K562 (cell line): Measurements from ENCODE around the gene SLITRK2. TPM values are rescaled to one million over a fixed set of nuclear protein-coding genes. Genes with fewer than 3 reads are reported as not detected.

Experiments used
- ATAC-seq: fragments of 200-7000 bp; cut with Tn5 transposase; 3 replicates; pipeline ENCODE4 v1.9.1; 2020; ENCODE audit warnings: moderate library complexity
- BruUV-seq: library from RNA; stranded (reverse); fragments of 400-500 nt; replicated peaks from 2 replicates; lab custom pipeline; 2021; lab: Mats Ljungman, UMichigan
- CTCF ChIA-PET: fragments of 300-600 bp; formaldehyde crosslinking; extraction: SDS; loops from one replicate; lab custom pipeline; 2021; ENCODE audit warnings: low intra/inter-chr PET ratio; lab: Yijun Ruan, JAX
- POLR2A ChIA-PET: fragments of 300-600, 350-650 bp; sonication (Branson Sonifier 250); formaldehyde crosslinking; extraction: SDS; loops from one replicate; lab custom pipeline; 2021; ENCODE audit warnings: antibody characterized with exemption, inconsistent platforms; lab: Yijun Ruan, JAX
- DNase-seq, 4 experiments: peaks; one replicate each; pipeline versions ENCODE4 v3.0.0 to v3.0.0-alpha.2; 2011 to 2018; ENCODE audit warnings: low spot score in 3 of 4, mixed read lengths in 3 of 4; ENCODE audit errors: extremely low read depth in 1 of 4
- FAIRE-seq: peaks from 2 replicates; lab custom pipeline; 2011; peaks lifted over from hg19 to GRCh38; lab: Jason Lieb, UNC
- H2AFZ ChIP-seq: 2 replicates; pipeline ENCODE4 v1.6.0; 2011; ENCODE audit warnings: low read depth, low read length, control low read depth, inconsistent platforms
- H3K27ac ChIP-seq: fragments of 200-600 bp; 3 replicates; pipeline ENCODE4 v1.8.0; 2011; ENCODE audit warnings: low read depth, mild to moderate bottlenecking, control low read depth, inconsistent platforms, low read length, moderate library complexity, mixed read lengths; ENCODE audit errors: extremely low read depth
- H3K27me3 ChIP-seq, 2 experiments: fragments of 300-600 bp in 1 of 2; 2 replicates in 1 of 2; 3 replicates in 1 of 2; pipeline versions ENCODE4 v1.6.0 to v1.8.0; 2011; ENCODE audit warnings: inconsistent platforms in 2 of 2, low read length in 2 of 2, mild to moderate bottlenecking in 1 of 2, mixed read lengths in 1 of 2, moderate library complexity in 1 of 2; ENCODE audit not compliant: control insufficient read depth in 2 of 2, insufficient read depth in 2 of 2
- H3K36me3 ChIP-seq: fragments of 300-600 bp; 3 replicates; pipeline ENCODE4 v1.8.0; 2011; ENCODE audit warnings: mild to moderate bottlenecking, low read length, inconsistent platforms; ENCODE audit not compliant: control insufficient read depth, insufficient read depth
- H3K4me1 ChIP-seq, 2 experiments: fragments of 200-600 bp in 1 of 2; replicated peaks in 1 of 2; 2 replicates in 1 of 2; 3 replicates in 1 of 2; pipeline versions ENCODE4 v1.5.1 to v1.8.0; 2011; ENCODE audit warnings: inconsistent platforms in 2 of 2, low read length in 2 of 2, mild to moderate bottlenecking in 1 of 2, mixed read lengths in 1 of 2, moderate library complexity in 1 of 2; ENCODE audit not compliant: control insufficient read depth in 2 of 2, insufficient read depth in 2 of 2
- H3K4me2 ChIP-seq: 2 replicates; pipeline ENCODE4 v1.6.1; 2011; ENCODE audit warnings: low read length, control low read depth, inconsistent platforms, mixed read lengths; ENCODE audit not compliant: insufficient read depth
- H3K4me3 ChIP-seq: fragments of 200-600 bp; sonication (generic), shearing (Covaris generic); 2 replicates; pipeline ENCODE4 v1.5.1; 2016; ENCODE audit warnings: control low read depth, inconsistent platforms
- H3K79me2 ChIP-seq: fragments of 200-600 bp; 3 replicates; pipeline ENCODE4 v1.8.0; 2011; ENCODE audit warnings: low read length, inconsistent platforms; ENCODE audit not compliant: control insufficient read depth, insufficient read depth
- H3K9ac ChIP-seq, 2 experiments: 2 replicates each; pipeline versions ENCODE4 v1.6.0 to v1.6.1; 2011; ENCODE audit warnings: low read depth in 2 of 2, low read length in 2 of 2, control low read depth in 1 of 2, inconsistent platforms in 1 of 2, mild to moderate bottlenecking in 1 of 2, mixed read lengths in 1 of 2; ENCODE audit not compliant: insufficient read depth in 1 of 2
- H3K9me1 ChIP-seq: one replicate; pipeline ENCODE4 v1.6.0; 2011; ENCODE audit warnings: inconsistent platforms, mild to moderate bottlenecking, low read length, moderate library complexity; ENCODE audit not compliant: control insufficient read depth, insufficient read depth
- H3K9me3 ChIP-seq: replicated peaks from 2 replicates; pipeline ENCODE4 v1.5.1; 2011; ENCODE audit warnings: low read depth, low read length, inconsistent platforms; ENCODE audit not compliant: control insufficient read depth, insufficient read depth
- H4K20me1 ChIP-seq: replicated peaks from 2 replicates; pipeline ENCODE4 v1.6.1; 2011; ENCODE audit warnings: low read length, inconsistent platforms, mixed read lengths; ENCODE audit not compliant: control insufficient read depth, insufficient read depth
- ARID1B ChIP-seq: fragments of 450-650 bp; IDR thresholded peaks from 2 replicates; pipeline ENCODE4 v1.6.1; 2016; ENCODE audit warnings: antibody characterized with exemption, mild to moderate bottlenecking, inconsistent platforms
- COPS2 ChIP-seq: fragments of 450-650 bp; conservative IDR thresholded peaks from 2 replicates; pipeline ENCODE4 v1.6.1; 2016; ENCODE audit warnings: mild to moderate bottlenecking, moderate library complexity
- CREBBP ChIP-seq: IDR thresholded peaks from one replicate; pipeline ENCODE4 v1.6.1; 2012; ENCODE audit warnings: low read depth, mild to moderate bottlenecking, control low read depth, inconsistent platforms, low read length
- GTF2E2 ChIP-seq: fragments of 200-800 bp; sonication (Bioruptor generic); IDR thresholded peaks from 2 replicates; pipeline ENCODE4 v1.6.1; 2016; ENCODE audit warnings: missing genetic modification characterization, missing compliant biosample characterization
- HOXB6 ChIP-seq: fragments of 250-450 bp; sonication (Bioruptor Pico); IDR thresholded peaks from 2 replicates; pipeline ENCODE4 v1.5.1; 2022; ENCODE audit warnings: mild to moderate bottlenecking, borderline replicate concordance
- ILK ChIP-seq: fragments of 450-650 bp; IDR thresholded peaks from 2 replicates; pipeline ENCODE4 v1.6.1; 2016; ENCODE audit warnings: missing genetic modification characterization, low read depth, mild to moderate bottlenecking, missing compliant biosample characterization, moderate library complexity, borderline replicate concordance
- KAT8 ChIP-seq: fragments of 450-650 bp; IDR thresholded peaks from 2 replicates; pipeline ENCODE4 v1.6.1; 2016; ENCODE audit warnings: low read depth, mild to moderate bottlenecking
- MBD2 ChIP-seq: sonication (generic); IDR thresholded peaks from 2 replicates; pipeline ENCODE4 v1.6.1; 2016; ENCODE audit warnings: low read depth, borderline replicate concordance
- MTA1 ChIP-seq: fragments of 450-650 bp; IDR thresholded peaks from 2 replicates; pipeline ENCODE4 v1.6.1; 2017; ENCODE audit warnings: borderline replicate concordance
- MYC ChIP-seq, 2 experiments: fragments of 250-450 bp in 1 of 2; sonication (Bioruptor Pico) in 1 of 2; IDR thresholded peaks; 2 replicates each; pipeline versions ENCODE4 v1.5.1 to v1.6.1; 2012 to 2021; ENCODE audit warnings: low read depth in 2 of 2, borderline replicate concordance in 1 of 2, improper control_type of control experiment in 1 of 2, low read length in 1 of 2, mild to moderate bottlenecking in 1 of 2, moderate library complexity in 1 of 2
- NR2C2 ChIP-seq, 2 experiments: fragments of 200-800 bp in 1 of 2; sonication (Bioruptor generic) in 1 of 2; sonication (generic) in 1 of 2; formaldehyde crosslinking in 1 of 2; IDR thresholded peaks; 2 replicates each; pipeline versions ENCODE4 v1.6.1 to v1.8.0; 2016 to 2022; ENCODE audit warnings: mild to moderate bottlenecking in 1 of 2, missing compliant biosample characterization in 1 of 2, missing genetic modification characterization in 1 of 2, missing genetic modification reagents in 1 of 2
- TEAD4 ChIP-seq, 2 experiments: sonication (generic) in 1 of 2; formaldehyde crosslinking in 1 of 2; IDR thresholded peaks; 2 replicates each; pipeline versions ENCODE4 v1.6.1 to v1.8.0; 2012 to 2022; ENCODE audit warnings: borderline replicate concordance in 1 of 2, inconsistent platforms in 1 of 2, low read length in 1 of 2, mild to moderate bottlenecking in 1 of 2, missing genetic modification reagents in 1 of 2
- ZC3H4 ChIP-seq: sonication (generic); formaldehyde crosslinking; IDR thresholded peaks from 2 replicates; pipeline ENCODE4 v1.9.0; 2021; ENCODE audit warnings: missing genetic modification reagents, borderline replicate concordance
- ZNF165 ChIP-seq: fragments of 250-450 bp; sonication (Bioruptor Pico); IDR thresholded peaks from 2 replicates; pipeline ENCODE4 v1.4.0; 2020; ENCODE audit warnings: borderline replicate concordance
- ZNF79 ChIP-seq: fragments of 250-450 bp; sonication (Bioruptor Pico); IDR thresholded peaks from 2 replicates; pipeline ENCODE4 v1.4.0; 2020; ENCODE audit warnings: low read depth, mild to moderate bottlenecking, moderate library complexity
- WGBS: fragments of 100-300 bp; shearing (Covaris generic); methylation state at CpG from one replicate; pipeline ENCODE4 v1.1.6; 2016; ENCODE audit warnings: low coverage, mixed read lengths; ENCODE audit not compliant: insufficient coverage; ENCODE audit errors: missing lambda C conversion rate; 5-methylcytosine and 5-hydroxymethylcytosine counted together
- in situ Hi-C: fragments of 300-500 bp; cut with MboI; formaldehyde crosslinking; loops from 4 replicates; pipeline ENCODE4 v1.15.0; 2018; ENCODE audit warnings: inconsistent platforms, mixed read lengths
- intact Hi-C: fragments of 100-400 bp; cut with micrococcal nuclease; formaldehyde crosslinking; loops from 2 replicates; pipeline ENCODE4 v1.14.2; 2022
- polyA plus RNA-seq, 8 experiments: library from polyadenylated mRNA; depleted of rRNA in 4 of 8; stranded (reverse) in 5 of 8; unstranded in 3 of 8; fragments of >200 nt; fragmentation: Nextera tagmentation in 2 of 8; fragmentation: Illumina TruSeq in 1 of 8; extraction: Ambion mirVana in 2 of 8; extraction: Trizol in 1 of 8; gene quantifications; 2 replicates each; pipeline versions ENCODE4 v1.2.1 to v1.2.3, GENCODE V29; 2011 to 2014; ENCODE audit warnings: inconsistent platforms in 1 of 8, missing spikeins in 1 of 8
- total RNA-seq, 7 experiments: library from RNA; depleted of rRNA in 6 of 7; stranded (reverse); fragments of >200 nt in 6 of 7; fragmentation: Illumina TruSeq in 2 of 7; extraction: Trizol in 2 of 7; gene quantifications; 2 replicates each; pipeline versions ENCODE4 v1.2.1 to v1.2.3, GENCODE V29; 2011 to 2021; ENCODE audit warnings: low replicate concordance in 1 of 7
- TF ChIP-seq, protein P1 (sequence below): fragments of 450-650 bp; IDR thresholded peaks from 2 replicates; pipeline ENCODE4 v1.6.1; 2016; ENCODE audit warnings: low read depth, mild to moderate bottlenecking, moderate library complexity
- TF ChIP-seq, protein P2 (sequence below): IDR thresholded peaks from 3 replicates; pipeline ENCODE4 v1.6.1; 2011; ENCODE audit warnings: borderline replicate concordance, mild to moderate bottlenecking; ENCODE audit not compliant: insufficient read length, insufficient read depth

SLITRK2 gene
- total and polyA plus RNA-seq, 9 of the 15 experiments (the other 6 are each of a cell fraction or from before 2014, with no cell fraction given): not detected

DNA sequence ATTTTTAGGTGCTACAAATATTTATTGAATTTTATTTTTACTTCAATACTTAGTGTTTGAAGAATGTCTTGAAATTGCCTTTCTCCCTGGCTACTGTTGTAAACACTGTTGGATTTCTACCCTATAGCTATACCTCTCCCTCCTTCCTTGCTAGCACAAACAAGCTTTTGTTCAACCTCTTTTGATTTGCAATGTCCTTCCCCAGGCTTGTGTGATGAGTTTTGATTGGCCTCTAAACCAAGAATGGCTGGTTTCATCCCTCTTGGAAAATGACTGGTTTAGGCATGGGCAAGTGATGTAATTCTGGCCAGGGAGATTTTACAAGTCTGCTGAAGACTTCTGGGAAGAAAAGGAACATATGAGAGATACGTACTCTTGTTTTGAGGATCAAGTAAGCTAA, 25.3 kb upstream of the SLITRK2 start (continued):
- TF ChIP-seq COPS2: no peak
- TF ChIP-seq, protein P1, sequence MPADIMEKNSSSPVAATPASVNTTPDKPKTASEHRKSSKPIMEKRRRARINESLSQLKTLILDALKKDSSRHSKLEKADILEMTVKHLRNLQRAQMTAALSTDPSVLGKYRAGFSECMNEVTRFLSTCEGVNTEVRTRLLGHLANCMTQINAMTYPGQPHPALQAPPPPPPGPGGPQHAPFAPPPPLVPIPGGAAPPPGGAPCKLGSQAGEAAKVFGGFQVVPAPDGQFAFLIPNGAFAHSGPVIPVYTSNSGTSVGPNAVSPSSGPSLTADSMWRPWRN: no peak
- TF ChIP-seq ZNF165 (CRISPR knock-in tag): no peak
- TF ChIP-seq ZC3H4: no peak
- TF ChIP-seq CREBBP: no peak
- TF ChIP-seq HOXB6: no peak
- no peak for TF ChIP-seq TEAD4 (IDR thresholded peaks at IDR 0.05; ENCODE audit: low read length)
- TF ChIP-seq TEAD4 (CRISPR knock-in tag; IDR thresholded peaks at IDR 0.05; ENCODE audit: borderline replicate concordance): no peak
- no peak for TF ChIP-seq GTF2E2
- no peak for TF ChIP-seq NR2C2 (CRISPR knock-in tag; IDR thresholded peaks at IDR 0.05)
- no peak for TF ChIP-seq NR2C2 (tag; IDR thresholded peaks at IDR 0.05)
- TF ChIP-seq ILK (tag): no peak
- TF ChIP-seq, all 486 proteins: peak for 0

DNA sequence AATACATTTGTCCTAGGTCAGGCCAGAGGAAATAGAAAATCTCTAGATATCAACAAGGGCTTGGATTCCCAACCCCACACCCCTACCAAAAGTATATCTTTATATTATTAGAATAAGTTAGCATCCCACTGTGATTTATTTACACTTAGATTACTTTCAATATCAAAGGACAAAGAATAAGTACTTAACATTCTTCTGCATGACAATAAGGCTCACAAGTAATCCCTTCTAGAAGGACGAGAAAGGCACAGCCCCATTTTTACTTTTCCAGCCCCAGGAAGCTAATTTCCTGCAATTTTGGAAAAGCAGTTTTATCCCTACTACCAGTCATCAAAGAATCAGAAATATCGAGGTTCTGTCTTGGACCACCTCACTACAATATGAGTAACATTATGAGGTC, 14.1 kb upstream of the SLITRK2 start:
- Histone ChIP-seq H3K79me2 (no peaks in the 10 kb centered on the region), H4K20me1 (no peaks in the 10 kb centered on the region), H3K4me2 (no peak overlapping the region), H3K27me3 (no peaks in the 10 kb centered on the region), H3K9ac (no peak overlapping the region), H3K4me1 (no peaks in the 10 kb centered on the region), H3K27ac (no peak overlapping the region), H3K36me3 (no peaks in the 10 kb centered on the region), H2AFZ (no peak overlapping the region), H3K4me3 (no peak overlapping the region), H3K9me3 (no peaks in the 10 kb centered on the region), H3K9me1 (no peaks in the 10 kb centered on the region)
- no peak for DNase-seq
- in situ Hi-C loops: no loop called here
- no TSS peak for BruUV-seq
- intact Hi-C loops: no loop called here
- FAIRE-seq: no peak
- ChIA-PET CTCF (no interaction called here), POLR2A (no interaction called here)
- WGBS: 0% methylated on average over 2 of the region's 2 CpGs
- ATAC-seq: no peak
- no peak for TF ChIP-seq ARID1B
- TF ChIP-seq, protein P2, sequence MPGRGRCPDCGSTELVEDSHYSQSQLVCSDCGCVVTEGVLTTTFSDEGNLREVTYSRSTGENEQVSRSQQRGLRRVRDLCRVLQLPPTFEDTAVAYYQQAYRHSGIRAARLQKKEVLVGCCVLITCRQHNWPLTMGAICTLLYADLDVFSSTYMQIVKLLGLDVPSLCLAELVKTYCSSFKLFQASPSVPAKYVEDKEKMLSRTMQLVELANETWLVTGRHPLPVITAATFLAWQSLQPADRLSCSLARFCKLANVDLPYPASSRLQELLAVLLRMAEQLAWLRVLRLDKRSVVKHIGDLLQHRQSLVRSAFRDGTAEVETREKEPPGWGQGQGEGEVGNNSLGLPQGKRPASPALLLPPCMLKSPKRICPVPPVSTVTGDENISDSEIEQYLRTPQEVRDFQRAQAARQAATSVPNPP: no peak
- TF ChIP-seq MYC (IDR thresholded peaks at IDR 0.05; ENCODE audit: low read depth, low read length): no peak
- no peak for TF ChIP-seq MYC (CRISPR knock-in tag; IDR thresholded peaks at IDR 0.05; ENCODE audit: borderline replicate concordance, low read depth)
- TF ChIP-seq KAT8: no peak
- TF ChIP-seq MTA1: no peak
- TF ChIP-seq MBD2: no peak
- TF ChIP-seq ZNF79 (CRISPR knock-in tag): no peak
